Measurements from ENCODE around the gene CEP57.

Gene CEP57

GRCh38 chr11:95790123-95790932, at the start of gene CEP57:
Gene CEP57 (plus strand): TSS chr11:95790498. CDS start chr11:95790699, 201 bp downstream.
- DNase-seq, result peak; percentile 93 to 95

GRCh38 chr11:95750101-95750500, 40.2 kb upstream of the CEP57 start:
- DNase-seq, result no peak

DNA sequence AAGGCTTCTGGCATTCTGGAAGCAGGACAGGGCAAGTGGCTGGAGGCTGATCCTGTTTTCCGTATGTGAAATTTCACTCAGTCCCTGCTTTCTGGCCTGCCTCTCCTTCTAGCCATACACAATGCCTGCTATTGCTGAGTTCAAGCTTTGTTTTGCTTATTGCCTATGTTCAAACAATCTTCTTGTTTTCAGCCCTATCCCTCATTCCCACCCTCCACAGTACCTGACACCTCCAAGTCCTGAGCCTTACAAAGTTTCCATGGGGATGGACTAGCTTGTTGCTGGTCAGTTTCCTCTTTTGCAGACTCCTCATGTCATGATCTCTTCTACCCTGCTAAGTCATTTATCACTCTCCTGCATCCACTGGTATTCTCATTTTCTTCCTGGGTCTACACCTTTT, 38.8 kb upstream of the CEP57 start:
- DNase-seq, result no peak

GRCh38 chr11:95760941-95761340, 29.4 kb upstream of the CEP57 start:
- DNase-seq, result no peak

DNA sequence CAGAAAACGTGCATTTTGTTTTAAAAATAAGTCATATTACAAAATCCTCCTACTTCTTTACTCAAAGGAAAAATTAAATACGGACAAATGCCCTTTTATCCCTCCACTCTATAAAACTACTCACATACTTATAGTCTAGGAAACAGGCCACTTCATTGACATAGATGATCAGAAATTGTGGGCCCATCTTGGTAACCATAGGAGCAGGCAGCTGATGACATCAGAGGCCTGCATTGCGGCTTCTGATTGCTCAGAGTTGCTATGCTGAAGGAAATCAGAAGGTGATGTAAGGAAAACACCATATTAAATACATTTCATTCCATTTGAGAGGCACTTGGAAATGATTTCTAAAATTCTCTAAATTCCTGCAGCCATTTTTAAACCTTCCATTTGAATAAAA, 27.8 kb upstream of the CEP57 start:
- DNase-seq, result no peak

DNA sequence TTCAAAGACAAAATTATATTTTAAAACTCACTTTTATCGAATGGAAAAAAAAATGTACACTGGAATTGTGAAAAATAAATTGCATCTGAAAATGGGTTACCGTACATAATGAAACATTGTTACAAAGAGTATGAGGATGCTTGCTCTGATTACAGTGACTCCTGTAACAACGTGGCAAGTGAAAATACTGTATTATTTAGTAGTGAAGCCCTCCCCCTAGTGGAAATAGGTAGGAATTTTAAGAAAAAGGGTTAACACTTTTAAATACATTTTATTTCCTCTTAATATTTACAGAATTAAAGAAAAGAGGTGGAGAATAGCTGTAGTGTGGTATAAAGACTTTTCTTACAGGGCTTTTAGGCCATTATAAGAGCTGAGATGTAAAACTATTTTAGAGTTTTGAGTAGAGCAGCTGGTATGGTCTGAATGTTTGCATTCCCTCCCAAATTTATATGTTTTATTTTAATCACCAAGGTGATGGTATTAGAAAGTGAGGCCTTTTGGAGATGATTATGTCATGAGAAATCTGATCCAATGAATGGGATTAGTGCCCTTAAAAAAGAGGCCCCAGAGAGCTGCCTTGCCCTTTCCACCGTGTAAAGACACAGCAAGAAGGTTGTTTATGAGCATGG, 25.9 kb upstream of the CEP57 start:
- DNase-seq, result peak in 1 of 2 experiments; percentile 43

DNA sequence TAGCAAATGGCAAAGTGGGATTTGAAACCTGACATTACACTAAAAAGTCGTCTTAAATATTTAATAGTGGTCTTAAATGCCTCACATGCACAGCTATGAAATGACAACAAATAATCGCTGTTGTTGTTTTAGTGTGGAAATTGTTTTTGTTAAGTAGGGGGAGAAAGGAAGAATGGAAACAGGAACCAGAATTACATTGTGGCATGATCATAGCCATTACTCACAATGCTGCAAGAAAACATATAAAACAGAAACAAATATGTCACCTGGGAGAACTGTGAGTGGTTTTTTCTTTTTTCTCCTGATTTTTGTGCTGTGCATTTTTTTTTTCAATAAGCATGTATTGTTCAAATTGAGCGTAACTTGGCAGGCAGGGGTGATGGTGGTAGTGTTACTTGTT, 23.6 kb upstream of the CEP57 start:
- no peak for DNase-seq

- no peak for DNase-seq
Observed at GRCh38 chr11:95767498-95767897, 22.8 kb upstream of the CEP57 start.

- DNase-seq, result no peak
Observed at GRCh38 chr11:95768521-95768920, 21.8 kb upstream of the CEP57 start.

GRCh38 chr11:95776859-95777258, 13.4 kb upstream of the CEP57 start:
- DNase-seq, result no peak

GRCh38 chr11:95778699-95779098, 11.6 kb upstream of the CEP57 start:
- DNase-seq, result no peak

GRCh38 chr11:95780544-95780943, 9.8 kb upstream of the CEP57 start:
- DNase-seq, result no peak

- DNase-seq, result peak in 1 of 2 experiments; percentile 13
Observed at GRCh38 chr11:95788921-95789505, 1.3 kb upstream of the CEP57 start.

DNA sequence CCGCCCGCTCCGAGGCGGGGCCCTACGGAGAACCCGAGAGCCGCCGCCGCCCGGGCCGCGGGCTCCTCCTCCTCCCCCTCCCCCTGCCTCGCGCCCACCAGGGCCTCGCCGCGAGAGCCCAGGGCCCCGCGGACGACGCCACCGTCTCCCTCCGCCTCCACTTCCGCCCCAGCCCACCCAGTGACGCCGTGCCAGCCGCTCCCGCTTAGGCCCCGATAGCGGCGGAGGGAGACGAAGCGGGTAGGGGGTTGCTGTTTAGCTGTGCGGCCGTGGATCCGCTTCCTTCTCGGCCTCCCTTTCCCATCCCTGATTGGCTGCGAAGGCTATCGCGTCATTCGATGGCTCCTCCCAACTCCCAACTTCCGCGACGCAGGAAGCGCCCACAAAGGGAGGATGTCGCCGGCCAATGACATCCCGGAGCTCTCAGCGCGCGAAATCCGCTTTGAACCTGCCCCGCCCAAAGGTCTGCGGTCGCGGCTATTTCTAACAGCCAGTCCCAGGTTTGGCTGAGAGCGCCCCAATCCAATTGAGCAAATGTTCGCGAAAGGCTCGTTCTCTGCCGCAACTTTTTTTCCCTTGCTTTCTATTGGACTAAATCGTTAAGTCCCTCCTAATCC, 684 bp upstream of the CEP57 start, which contains the start of gene FAM76B:
TSS of gene FAM76B (minus strand) at position 277 of the 617 bp plus-strand sequence. CDS start 304 bp downstream, outside the sequence.
- DNase-seq, result peak; percentile 98

GRCh38 chr11:95790933-95791708, 823 bp downstream of the CEP57 start:
- DNase-seq, result peak in 1 of 2 experiments; percentile 7

GRCh38 chr11:95791709-95792033, 1.4 kb downstream of the CEP57 start:
- DNase-seq, result no peak

GRCh38 chr11:95792200-95792599, 1.9 kb downstream of the CEP57 start:
- no peak for DNase-seq

- no peak for DNase-seq
Observed at GRCh38 chr11:95792700-95793099, 2.4 kb downstream of the CEP57 start.

- no peak for DNase-seq
Observed at GRCh38 chr11:95793116-95793515, 2.8 kb downstream of the CEP57 start.

DNA sequence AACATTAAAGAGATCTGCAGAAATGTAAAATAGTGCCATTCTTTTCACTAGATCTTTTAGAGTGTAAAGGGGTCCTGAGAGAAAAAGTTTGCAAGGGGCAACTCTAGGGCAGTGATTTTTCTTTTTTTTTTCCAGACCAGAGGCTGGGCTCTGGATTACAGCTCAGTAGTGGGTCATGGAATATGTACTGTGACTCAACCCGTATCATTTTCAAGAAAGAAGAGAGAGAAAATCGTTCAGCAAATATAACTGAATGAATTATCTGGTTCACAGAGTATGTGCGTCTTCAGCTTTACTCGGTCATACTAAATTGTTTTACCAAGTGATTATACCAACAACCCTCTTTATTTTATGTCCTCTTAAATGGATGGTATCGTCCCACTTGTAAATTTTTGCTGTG, 3.8 kb downstream of the CEP57 start:
- no peak for DNase-seq

- peak; percentile 49 to 57 for DNase-seq
Observed at GRCh38 chr11:95795627-95796295, 5.5 kb downstream of the CEP57 start.

DNA sequence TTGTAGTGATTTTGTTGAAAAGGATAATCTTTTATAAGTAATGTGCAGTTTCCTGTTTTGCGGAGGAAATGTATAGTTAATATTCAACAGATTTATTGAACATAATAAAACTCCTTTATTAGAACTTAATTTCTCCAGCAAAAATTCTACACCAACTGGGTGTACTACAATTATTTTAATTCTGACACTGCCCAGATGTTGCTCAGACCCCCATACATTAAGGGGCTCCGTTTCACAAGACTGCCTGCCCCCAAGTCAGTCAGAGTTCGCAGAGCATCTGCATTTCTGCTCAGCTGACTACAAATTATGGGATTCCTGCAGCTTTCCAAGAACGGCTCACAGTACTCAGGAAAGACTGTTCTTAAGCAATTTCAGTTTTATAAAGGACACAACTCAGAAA, 6.2 kb downstream of the CEP57 start:
- DNase-seq, result no peak

Measured in NCI-H1930 (cell line).